Measurements from ENCODE around the gene COL18A1. TPM values are rescaled to one million over a fixed set of nuclear protein-coding genes. Genes with fewer than 3 reads are reported as not detected.
A peak's percentile ranks its signal among the peaks of the same experiment; 100 is the strongest.

The COL18A1 gene
- total RNA-seq, 6 experiments from 2014 or later = 39.8 to 93.5 (median 86.8) TPM

DNA sequence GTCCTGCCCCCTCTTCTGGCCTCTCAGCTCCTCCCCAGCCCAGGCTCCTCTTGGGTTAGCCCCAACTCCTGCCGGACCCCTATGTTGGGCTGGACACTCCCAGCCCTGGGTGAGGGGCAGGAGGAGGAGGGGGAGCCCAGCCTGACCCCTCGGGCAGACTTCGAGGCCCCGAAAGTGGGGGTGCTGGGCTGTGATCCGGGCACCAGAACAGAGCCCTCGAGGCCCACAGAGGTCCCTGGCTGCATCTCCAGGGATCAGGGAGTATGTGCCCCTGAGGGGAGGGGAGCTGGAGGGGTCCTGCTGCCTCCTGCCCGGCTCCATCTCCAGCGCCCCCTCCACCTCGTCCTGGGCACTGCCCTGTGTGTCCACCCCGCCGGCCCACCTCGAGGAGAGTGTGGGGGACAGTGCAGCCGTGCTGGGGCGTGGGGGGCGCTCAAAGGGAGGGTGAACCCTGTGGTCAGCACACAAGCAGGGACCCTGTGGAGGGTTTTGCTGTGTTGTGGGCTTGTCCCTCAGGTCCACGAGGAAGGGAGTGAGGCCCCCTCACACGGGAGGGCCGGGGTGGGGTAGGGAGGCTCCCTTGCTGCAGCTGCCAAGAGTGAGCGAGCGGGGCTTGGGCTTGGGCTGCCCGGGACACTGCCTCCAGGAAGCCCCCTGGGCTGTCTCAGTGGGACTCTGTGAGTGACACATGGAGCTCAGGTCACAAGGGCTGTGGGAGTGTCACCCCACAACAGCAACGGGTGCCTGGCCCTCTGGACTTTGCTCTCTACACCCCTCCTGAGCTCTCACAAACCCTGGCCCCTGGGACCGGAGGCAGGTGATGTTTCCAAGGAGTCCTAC is 54.4 kb downstream of the COL18A1 start:
- Mint-ChIP-seq H3K4me1 (ENCODE audit: low read depth) (peaks cover 31% of the 10 kb centered on the region), H3K27me3 (ENCODE audit: insufficient read depth) (peaks cover 3% of the 10 kb centered on the region; the same call in 1 of the 2 replicates), H3K4me3 (no peak overlapping the region), H3K9me3 (peaks cover 14% of the 10 kb centered on the region), H3K36me3 (ENCODE audit: low read depth) (peaks cover 17% of the 10 kb centered on the region), H3K27ac (peak overlapping the region; percentile 88)
- TF ChIP-seq, protein P1, sequence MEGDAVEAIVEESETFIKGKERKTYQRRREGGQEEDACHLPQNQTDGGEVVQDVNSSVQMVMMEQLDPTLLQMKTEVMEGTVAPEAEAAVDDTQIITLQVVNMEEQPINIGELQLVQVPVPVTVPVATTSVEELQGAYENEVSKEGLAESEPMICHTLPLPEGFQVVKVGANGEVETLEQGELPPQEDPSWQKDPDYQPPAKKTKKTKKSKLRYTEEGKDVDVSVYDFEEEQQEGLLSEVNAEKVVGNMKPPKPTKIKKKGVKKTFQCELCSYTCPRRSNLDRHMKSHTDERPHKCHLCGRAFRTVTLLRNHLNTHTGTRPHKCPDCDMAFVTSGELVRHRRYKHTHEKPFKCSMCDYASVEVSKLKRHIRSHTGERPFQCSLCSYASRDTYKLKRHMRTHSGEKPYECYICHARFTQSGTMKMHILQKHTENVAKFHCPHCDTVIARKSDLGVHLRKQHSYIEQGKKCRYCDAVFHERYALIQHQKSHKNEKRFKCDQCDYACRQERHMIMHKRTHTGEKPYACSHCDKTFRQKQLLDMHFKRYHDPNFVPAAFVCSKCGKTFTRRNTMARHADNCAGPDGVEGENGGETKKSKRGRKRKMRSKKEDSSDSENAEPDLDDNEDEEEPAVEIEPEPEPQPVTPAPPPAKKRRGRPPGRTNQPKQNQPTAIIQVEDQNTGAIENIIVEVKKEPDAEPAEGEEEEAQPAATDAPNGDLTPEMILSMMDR (IDR thresholded peaks at IDR 0.05) = no peak; the same call in 1 of the 2 replicates
- DNase-seq = no peak

DNA sequence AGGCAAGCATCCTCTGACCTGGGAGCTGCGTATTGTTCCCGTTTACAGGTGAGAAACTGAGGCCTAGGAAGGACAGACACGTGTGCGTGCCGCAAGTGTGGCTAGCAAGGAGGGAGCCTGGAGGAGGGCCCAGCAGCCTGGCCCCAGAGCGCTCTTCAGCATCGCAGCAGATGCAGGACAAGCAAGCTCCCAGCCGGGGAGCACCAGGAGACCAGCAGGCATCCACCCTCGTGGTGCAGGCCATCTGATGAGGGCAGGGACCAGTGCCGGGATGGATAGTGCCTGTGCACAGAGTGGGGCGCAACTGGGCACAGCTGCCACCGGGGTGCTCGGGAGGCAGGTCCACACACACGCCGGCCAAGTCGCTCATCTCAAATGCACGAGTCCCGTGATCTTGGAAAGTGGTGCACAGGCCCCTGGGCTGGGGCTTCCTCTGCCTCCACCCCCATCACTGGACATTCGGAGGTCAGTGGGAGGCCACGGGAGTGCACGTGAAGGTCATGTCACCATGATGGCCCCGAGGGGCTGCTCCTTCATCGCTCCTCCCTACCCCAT is 55.1 kb downstream of the COL18A1 start:
- peaks cover 31% of the 10 kb centered on the region for H3K4me1 Mint-ChIP-seq (ENCODE audit: low read depth)
- DNase-seq = no peak
- peaks cover 14% of the 10 kb centered on the region for H3K9me3 Mint-ChIP-seq
- H3K4me3 Mint-ChIP-seq = peak overlapping the region; percentile 18
- TF ChIP-seq, protein P1 (IDR thresholded peaks at IDR 0.05) = peak; percentile 26
- peak overlapping the region; percentile 88 for H3K27ac Mint-ChIP-seq
- H3K36me3 Mint-ChIP-seq (ENCODE audit: low read depth) = peaks cover 23% of the 10 kb centered on the region
- peaks cover 3% of the 10 kb centered on the region; the same call in 1 of the 2 replicates for H3K27me3 Mint-ChIP-seq (ENCODE audit: insufficient read depth)

DNA sequence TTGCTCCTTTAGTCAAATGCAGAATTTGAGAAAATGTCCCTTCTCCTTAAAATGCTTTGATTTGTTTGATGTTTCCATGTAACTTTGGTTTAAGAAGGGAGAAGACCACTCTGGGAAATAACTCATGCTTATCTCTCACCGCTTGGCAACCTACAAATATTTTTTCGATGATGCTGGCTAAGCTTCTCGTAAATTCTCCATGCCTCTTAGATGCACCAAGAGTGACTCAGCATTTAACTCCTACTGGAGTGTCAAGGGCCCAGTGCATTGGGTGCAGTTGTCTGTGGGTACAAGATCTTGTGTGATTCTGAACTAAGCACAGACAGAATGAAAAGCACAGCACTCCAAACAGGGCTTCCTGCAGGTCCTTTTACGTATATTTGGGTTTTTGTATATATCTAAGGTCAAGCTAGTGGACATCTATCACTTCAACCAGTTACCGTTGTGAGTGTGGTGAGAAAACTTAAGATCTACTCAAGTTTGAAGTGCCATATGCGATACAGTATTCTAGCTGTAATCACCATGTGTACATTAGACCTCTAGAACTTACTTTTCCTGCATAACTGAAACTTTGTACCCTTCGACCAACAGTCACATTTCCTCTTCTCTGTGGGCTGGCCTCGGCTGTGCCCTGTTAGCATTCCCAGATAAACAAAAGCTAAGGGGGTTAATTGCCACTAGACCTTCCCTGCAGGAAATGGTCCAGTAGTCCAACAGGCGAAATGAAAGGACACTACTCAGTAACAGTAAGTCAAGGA is 55.8 kb downstream of the COL18A1 start:
- peaks cover 3% of the 10 kb centered on the region; the same call in 1 of the 2 replicates for H3K27me3 Mint-ChIP-seq (ENCODE audit: insufficient read depth)
- H3K27ac Mint-ChIP-seq = peak overlapping the region; percentile 88
- DNase-seq = peak; percentile 90
- TF ChIP-seq, protein P1 (IDR thresholded peaks at IDR 0.05) = no peak
- H3K9me3 Mint-ChIP-seq = peaks cover 14% of the 10 kb centered on the region
- H3K36me3 Mint-ChIP-seq (ENCODE audit: low read depth) = peaks cover 24% of the 10 kb centered on the region
- H3K4me3 Mint-ChIP-seq = peak overlapping the region; percentile 18
- peaks cover 31% of the 10 kb centered on the region for H3K4me1 Mint-ChIP-seq (ENCODE audit: low read depth)

DNA sequence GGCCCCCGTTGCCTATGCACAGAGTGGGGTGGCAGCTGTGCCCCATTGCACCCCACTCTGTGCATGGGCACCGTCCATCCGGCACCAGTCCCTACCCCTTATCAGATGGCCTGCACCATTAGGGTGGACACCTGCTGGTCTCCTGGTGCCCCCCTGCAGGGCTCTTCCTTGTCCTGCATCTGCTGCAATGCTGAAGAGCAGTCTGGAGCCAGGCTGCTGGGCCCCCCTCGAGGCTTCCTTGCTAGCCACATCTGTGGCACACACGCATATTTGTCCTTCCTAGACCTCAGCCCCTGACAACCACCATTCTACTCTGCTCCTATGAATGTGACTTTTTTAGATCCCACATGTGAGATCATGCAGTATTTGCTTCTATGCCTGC is 56.4 kb downstream of the COL18A1 start:
- Mint-ChIP-seq H3K4me1 (ENCODE audit: low read depth) (peaks cover 31% of the 10 kb centered on the region), H3K27me3 (ENCODE audit: insufficient read depth) (peaks cover 3% of the 10 kb centered on the region; the same call in 1 of the 2 replicates), H3K36me3 (ENCODE audit: low read depth) (peaks cover 24% of the 10 kb centered on the region), H3K27ac (peak overlapping the region; percentile 88), H3K9me3 (peaks cover 14% of the 10 kb centered on the region), H3K4me3 (no peak overlapping the region; the same call in 1 of the 2 replicates)
- TF ChIP-seq, protein P1 (IDR thresholded peaks at IDR 0.05) = peak; percentile 25; the same call in 1 of the 2 replicates
- no peak for DNase-seq

DNA sequence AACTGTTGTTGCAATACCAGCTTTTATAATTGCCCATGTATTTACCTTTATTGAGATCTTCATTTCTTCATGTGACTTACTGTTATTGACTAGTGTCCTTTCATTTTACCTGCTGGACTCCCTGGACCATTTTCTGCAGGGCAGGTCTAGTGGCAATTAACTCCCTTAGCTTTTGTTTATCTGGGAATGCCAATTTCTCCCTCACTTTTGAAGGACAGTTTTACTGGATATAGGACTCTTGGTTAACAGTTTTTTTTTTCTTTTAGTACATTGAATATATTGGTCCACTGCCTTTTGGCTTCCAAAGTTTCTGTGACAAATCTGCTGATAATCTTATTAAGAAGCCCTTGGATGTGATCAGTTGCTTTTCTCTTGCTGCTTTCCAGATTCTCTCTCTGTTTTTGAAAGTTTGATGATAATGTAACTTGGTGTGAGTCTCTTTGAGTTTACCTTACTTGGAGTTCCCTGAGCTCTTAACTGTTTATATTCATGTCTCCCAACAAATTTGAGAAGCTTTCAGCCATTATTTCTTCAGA is 56.9 kb downstream of the COL18A1 start:
- DNase-seq = no peak
- Mint-ChIP-seq H3K27me3 (ENCODE audit: insufficient read depth) (peaks cover 3% of the 10 kb centered on the region; the same call in 1 of the 2 replicates), H3K27ac (peak overlapping the region; percentile 88), H3K36me3 (ENCODE audit: low read depth) (peaks cover 24% of the 10 kb centered on the region), H3K4me1 (ENCODE audit: low read depth) (peaks cover 31% of the 10 kb centered on the region), H3K4me3 (peak overlapping the region; percentile 28; the same call in 1 of the 2 replicates), H3K9me3 (peaks cover 14% of the 10 kb centered on the region)
- TF ChIP-seq, protein P1 (IDR thresholded peaks at IDR 0.05) = no peak
